ENCODE results near the gene PCDHGB1.
"Not testable (repeated sequence)": the region's sequence is repeated elsewhere in the genome, so short reads cannot be mapped to it uniquely, and the experiment has no call there.

PCDHGB1 gene

DNA sequence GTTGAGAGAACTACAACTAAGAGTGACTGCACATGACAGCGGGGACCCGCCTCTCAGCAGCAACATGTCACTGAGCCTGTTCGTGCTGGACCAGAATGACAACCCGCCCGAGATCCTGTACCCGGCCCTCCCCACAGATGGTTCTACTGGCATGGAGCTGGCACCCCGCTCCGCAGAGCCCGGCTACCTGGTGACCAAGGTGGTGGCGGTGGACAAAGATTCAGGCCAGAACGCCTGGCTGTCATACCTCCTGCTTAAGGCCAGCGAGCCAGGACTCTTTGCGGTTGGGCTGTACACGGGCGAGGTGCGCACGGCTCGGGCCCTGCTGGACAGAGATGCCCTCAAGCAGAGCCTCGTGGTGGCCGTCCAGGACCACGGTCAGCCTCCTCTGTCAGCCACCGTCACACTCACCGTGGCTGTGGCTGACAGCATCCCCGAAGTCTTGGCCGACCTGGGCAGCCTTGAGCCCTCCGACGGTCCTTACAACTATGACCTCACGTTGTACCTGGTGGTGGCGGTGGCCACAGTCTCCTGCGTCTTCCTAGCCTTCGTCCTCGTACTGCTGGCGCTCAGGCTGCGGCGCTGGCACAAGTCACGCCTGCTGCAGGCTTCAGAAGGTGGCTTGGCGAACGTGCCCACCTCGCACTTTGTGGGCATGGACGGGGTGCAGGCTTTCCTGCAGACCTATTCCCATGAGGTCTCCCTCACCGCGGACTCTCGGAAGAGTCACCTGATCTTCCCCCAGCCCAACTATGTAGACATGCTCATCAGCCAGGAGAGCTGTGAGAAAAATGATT lies 34.8 kb downstream of the PCDHGB1 start:
- no peak for DNase-seq

DNA sequence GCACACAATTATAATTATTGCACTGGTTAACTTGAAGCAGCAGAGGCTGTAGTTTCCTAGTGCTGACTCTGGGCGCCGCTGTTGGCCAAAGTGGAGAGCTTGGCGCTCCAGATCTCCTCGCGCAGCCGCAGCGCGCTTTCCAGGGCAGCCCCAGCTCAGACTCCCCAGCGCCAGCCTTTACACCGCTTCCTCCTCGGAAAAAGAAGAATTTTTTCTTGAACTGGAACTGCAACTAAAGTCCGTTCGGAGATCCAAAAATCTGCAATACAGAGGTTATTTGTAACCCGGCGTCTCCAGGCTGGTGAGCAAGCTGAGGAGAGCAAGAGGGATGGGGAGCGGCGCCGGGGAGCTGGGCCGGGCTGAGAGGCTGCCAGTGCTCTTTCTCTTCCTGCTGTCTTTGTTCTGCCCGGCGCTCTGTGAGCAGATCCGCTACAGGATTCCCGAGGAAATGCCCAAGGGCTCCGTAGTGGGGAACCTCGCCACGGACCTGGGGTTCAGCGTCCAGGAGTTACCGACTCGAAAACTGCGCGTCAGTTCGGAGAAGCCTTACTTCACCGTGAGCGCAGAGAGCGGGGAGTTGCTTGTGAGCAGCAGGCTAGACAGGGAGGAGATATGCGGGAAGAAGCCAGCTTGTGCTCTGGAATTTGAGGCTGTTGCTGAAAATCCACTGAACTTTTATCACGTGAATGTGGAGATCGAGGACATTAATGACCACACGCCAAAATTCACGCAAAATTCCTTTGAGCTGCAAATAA lies 37.8 kb downstream of the PCDHGB1 start, which contains the start of gene PCDHGB4:
TSS of gene PCDHGB4 (plus strand) at position 142 of the 755 bp plus-strand sequence. CDS start at position 329, 187 bp downstream.
- DNase-seq = peak; percentile 39

DNA sequence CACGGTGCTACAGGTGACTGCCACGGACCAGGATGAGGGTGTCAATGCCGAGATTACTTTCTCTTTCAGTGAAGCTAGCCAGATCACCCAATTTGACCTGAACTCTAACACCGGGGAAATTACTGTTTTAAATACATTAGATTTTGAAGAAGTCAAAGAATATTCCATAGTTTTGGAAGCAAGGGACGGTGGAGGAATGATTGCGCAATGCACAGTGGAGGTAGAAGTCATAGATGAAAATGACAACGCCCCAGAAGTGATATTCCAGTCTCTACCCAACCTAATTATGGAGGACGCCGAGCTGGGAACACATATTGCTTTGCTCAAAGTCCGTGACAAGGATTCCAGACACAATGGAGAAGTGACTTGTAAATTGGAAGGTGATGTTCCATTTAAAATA lies 38.8 kb downstream of the PCDHGB1 start:
- DNase-seq = no peak

DNA sequence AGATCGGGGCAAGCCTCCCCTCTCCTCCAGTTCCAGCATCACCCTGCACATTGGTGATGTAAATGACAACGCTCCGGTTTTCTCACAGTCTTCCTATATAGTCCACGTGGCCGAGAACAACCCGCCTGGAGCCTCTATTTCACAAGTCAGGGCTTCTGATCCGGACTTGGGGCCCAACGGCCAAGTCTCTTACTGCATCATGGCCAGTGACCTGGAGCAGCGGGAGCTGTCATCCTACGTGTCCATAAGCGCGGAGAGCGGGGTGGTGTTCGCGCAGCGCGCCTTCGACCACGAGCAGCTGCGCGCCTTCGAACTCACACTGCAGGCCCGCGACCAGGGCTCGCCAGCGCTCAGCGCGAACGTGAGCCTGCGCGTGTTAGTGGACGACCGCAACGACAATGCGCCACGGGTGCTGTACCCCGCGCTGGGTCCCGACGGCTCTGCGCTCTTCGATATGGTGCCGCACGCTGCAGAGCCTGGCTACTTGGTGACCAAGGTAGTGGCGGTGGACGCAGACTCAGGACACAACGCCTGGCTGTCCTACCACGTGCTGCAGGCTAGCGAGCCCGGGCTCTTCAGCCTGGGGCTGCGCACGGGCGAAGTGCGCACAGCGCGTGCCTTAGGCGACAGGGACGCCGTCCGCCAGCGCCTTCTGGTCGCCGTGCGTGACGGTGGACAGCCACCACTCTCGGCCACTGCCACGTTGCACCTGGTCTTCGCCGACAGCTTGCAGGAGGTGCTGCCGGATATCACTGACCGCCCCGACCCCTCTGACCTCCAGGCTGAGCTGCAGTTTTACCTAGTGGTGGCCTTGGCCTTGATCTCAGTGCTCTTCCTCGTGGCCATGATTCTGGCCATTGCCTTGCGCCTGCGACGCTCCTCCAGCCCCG lies 39.5 kb downstream of the PCDHGB1 start:
- no peak for DNase-seq

DNA sequence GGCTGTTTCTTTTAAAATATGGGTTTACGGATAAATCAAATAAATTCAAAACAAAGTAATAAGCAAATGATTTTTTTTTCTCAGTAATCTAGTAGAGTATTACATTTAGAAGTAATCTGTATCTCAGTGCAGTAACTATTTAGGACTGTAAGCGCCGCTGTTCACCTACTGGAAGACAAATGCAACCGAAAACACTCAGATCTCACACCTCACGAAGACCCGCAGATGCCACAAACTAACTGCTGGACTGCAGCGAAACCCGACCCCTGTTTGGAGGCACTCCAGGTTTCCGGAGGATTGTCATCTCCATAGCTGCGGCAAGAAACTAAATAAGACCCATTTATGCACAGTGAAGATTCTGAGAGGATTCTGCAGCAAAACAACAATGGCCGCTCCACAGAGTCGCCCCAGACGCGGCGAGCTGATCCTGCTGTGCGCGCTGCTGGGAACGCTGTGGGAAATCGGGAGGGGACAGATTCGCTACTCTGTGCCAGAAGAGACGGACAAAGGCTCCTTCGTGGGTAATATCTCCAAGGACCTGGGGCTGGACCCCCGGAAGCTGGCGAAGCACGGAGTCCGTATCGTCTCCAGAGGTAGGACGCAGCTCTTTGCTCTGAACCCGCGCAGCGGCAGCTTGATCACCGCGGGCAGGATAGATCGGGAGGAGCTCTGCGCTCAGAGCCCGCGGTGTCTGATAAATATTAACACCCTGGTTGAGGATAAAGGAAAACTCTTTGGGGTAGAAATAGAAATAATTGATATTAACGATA lies 42.7 kb downstream of the PCDHGB1 start, which contains the start of gene PCDHGA8:
TSS of gene PCDHGA8 (plus strand) at position 205 of the 770 bp plus-strand sequence. CDS start at position 386, 181 bp downstream.
- peak; percentile 21 for DNase-seq

DNA sequence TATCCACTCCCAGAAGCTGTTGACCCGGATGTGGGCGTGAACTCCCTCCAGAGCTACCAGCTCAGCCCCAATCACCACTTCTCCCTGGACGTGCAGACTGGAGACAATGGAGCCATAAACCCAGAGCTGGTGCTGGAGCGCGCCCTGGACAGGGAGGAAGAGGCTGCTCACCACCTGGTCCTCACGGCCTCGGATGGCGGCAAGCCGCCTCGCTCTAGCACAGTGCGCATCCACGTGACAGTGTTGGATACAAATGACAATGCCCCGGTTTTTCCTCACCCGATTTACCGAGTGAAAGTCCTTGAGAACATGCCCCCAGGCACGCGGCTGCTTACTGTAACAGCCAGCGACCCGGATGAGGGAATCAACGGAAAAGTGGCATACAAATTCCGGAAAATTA lies 43.4 kb downstream of the PCDHGB1 start:
- DNase-seq = no peak

DNA sequence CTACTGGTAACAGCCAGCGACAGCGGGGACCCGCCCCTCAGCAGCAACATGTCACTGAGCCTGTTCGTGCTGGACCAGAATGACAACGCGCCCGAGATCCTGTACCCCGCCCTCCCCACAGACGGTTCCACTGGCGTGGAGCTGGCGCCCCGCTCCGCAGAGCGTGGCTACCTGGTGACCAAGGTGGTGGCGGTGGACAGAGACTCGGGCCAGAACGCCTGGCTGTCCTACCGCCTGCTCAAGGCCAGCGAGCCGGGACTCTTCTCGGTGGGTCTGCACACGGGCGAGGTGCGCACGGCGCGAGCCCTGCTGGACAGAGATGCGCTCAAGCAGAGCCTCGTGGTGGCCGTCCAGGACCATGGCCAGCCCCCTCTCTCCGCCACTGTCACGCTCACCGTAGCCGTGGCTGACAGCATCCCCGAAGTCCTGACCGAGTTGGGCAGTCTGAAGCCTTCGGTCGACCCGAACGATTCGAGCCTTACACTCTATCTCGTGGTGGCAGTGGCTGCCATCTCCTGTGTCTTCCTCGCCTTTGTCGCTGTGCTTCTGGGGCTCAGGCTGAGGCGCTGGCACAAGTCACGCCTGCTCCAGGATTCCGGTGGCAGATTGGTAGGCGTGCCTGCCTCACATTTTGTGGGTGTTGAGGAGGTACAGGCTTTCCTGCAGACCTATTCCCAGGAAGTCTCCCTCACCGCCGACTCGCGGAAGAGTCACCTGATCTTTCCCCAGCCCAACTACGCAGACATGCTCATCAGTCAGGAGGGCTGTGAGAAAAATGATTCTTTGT lies 44.7 kb downstream of the PCDHGB1 start:
- DNase-seq = not testable (repeated sequence)

DNA sequence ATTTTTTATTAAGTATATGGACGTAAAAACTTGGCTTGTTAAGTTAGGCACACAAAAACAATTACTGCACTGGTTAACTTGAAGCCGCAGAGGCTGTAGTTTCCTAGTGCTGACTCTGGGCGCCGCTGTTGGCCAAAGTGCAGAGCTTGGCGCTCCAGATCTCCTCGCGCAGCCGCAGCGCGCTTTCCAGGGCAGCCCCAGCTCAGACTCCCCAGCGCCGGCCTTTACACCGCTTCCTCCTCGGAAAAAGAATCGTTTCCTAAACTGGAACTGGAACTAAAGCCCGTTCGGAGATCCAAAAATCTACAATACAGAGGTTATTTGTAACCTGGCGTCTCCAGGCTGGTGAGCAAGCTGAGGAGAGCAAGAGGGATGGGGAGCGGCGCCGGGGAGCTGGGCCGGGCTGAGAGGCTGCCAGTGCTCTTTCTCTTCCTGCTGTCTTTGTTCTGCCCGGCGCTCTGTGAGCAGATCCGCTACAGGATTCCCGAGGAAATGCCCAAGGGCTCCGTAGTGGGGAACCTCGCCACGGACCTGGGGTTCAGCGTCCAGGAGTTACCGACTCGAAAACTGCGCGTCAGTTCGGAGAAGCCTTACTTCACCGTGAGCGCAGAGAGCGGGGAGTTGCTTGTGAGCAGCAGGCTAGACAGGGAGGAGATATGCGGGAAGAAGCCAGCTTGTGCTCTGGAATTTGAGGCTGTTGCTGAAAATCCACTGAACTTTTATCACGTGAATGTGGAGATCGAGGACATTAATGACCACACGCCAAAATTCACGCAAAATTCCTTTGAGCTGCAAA lies 48.1 kb downstream of the PCDHGB1 start, which contains the start of gene PCDHGB5:
TSS of gene PCDHGB5 (plus strand) at position 192 of the 796 bp plus-strand sequence. CDS start at position 373, 181 bp downstream.
- peak; percentile 56 for DNase-seq

DNA sequence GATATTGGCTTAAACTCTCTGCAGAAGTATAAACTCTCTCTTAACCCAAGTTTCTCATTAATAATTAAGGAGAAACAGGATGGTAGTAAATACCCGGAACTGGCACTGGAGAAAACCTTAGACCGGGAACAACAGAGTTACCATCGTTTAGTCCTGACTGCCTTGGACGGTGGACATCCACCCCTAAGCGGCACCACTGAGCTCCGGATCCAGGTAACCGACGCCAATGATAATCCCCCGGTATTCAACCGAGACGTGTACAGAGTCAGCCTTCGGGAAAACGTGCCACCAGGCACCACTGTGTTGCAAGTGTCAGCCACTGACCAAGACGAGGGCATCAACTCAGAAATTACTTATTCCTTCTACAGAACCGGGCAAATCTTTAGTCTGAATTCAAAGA lies 48.7 kb downstream of the PCDHGB1 start:
- no peak for DNase-seq

DNA sequence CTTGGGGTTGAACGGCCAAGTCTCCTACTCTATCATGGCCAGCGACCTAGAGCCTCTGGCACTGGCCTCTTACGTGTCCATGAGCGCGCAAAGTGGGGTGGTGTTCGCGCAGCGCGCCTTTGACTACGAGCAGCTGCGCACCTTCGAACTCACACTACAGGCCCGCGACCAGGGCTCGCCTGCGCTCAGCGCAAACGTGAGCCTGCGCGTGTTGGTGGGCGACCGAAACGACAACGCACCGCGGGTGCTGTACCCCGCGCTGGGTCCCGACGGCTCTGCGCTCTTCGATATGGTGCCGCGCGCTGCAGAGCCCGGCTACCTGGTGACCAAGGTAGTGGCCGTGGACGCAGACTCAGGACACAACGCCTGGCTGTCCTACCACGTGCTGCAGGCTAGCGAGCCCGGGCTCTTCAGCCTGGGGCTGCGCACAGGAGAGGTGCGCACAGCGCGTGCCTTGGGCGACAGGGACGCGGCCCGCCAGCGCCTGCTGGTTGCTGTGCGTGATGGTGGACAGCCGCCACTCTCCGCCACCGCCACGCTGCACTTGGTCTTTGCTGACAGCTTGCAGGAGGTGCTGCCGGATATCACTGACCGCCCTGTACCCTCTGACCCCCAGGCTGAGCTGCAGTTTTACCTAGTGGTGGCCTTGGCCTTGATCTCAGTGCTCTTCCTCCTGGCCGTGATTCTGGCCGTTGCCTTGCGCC lies 49.8 kb downstream of the PCDHGB1 start:
- DNase-seq = no peak

All from RPMI8226 (cell line).